Colonic mucosa (tissue), 4 donors: ENCODE measurements around the gene LPCAT2. TPM values are rescaled to one million over a fixed set of nuclear protein-coding genes. Genes with fewer than 3 reads are reported as not detected.

Experiments
- DNase-seq: peaks from one replicate; pipeline ENCODE4 v3.0.0-alpha.2; 2020
- H3K27ac ChIP-seq: fragments of 200-600 bp; one replicate; pipeline ENCODE4 v1.8.0; 2021
- H3K27me3 ChIP-seq: fragments of 200-600 bp; one replicate; pipeline ENCODE4 v1.8.0; 2021
- H3K36me3 ChIP-seq: fragments of 200-600 bp; one replicate; pipeline ENCODE4 v1.8.0; 2021
- H3K4me1 ChIP-seq: fragments of 200-600 bp; one replicate; pipeline ENCODE4 v1.8.0; 2021; ENCODE audit warnings: mild to moderate bottlenecking
- H3K4me3 ChIP-seq: fragments of 200-600 bp; one replicate; pipeline ENCODE4 v1.8.0; 2021
- H3K9ac ChIP-seq, 2 donors: one replicate each; pipeline ENCODE4 v1.7.0; 2013; ENCODE audit warnings: control low read depth in 2 of 2, low read depth in 2 of 2, low read length in 2 of 2
- H3K9me3 ChIP-seq: fragments of 200-600 bp; one replicate; pipeline ENCODE4 v1.8.0; 2021
- intact Hi-C: fragments of 100-400 bp; cut with DNase I; formaldehyde crosslinking; loops from one replicate; pipeline ENCODE4 v1.14.1; 2022
- total RNA-seq, 2 donors: library from RNA; stranded (reverse); fragmentation: NEBNext Ultra II Directional in 1 of 2; extraction: Animal tissue kit (Norgen Biotek cat#: 25700) in 1 of 2; gene quantifications; one replicate each; pipeline ENCODE4 v1.2.1, GENCODE V29; 2021
- TF ChIP-seq, protein P1 (sequence below): fragments of 200-600 bp; IDR thresholded peaks from one replicate; pipeline ENCODE4 v1.8.0; 2022; ENCODE audit warnings: antibody characterized with exemption, mild to moderate bottlenecking
- donor health status: healthy.
- donor health status: DM: no; HTN: no; CAD: no.
- donor health status: DM: no; HTN: no; CAD: no.

Gene LPCAT2
- total RNA-seq, 2 donors from 2014 or later: 22.6 to 30.5 TPM

DNA sequence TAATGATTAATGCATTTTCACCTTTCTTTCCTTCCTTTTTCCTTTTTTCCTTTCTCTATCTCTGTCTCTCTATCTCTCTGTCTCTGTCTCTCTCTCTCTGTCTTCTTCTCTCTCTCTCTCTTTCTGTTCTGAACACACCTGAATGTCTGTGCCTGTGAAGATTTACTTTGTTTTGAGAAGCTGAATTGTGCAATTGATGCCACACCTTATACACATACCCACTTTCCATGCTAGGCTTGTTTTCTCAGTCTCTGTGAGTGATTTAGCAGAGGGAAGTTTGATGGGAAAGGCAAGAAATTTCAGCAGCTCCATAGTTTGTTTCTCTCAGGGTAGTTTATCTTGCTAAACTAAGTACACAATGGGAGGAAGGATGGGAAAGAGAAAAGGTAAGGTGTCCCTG, 48.3 kb downstream of the LPCAT2 start:
- H3K9ac ChIP-seq: no peak overlapping the region
- no peaks in the 10 kb centered on the region for H3K36me3 ChIP-seq
- H3K27ac ChIP-seq: no peak overlapping the region
- H3K4me3 ChIP-seq: no peak overlapping the region
- DNase-seq: no peak
- intact Hi-C loops: no loop called here
- no peaks in the 10 kb centered on the region for H3K4me1 ChIP-seq
- no peaks in the 10 kb centered on the region for H3K27me3 ChIP-seq
- H3K9me3 ChIP-seq: no peaks in the 10 kb centered on the region
- TF ChIP-seq, protein P1, sequence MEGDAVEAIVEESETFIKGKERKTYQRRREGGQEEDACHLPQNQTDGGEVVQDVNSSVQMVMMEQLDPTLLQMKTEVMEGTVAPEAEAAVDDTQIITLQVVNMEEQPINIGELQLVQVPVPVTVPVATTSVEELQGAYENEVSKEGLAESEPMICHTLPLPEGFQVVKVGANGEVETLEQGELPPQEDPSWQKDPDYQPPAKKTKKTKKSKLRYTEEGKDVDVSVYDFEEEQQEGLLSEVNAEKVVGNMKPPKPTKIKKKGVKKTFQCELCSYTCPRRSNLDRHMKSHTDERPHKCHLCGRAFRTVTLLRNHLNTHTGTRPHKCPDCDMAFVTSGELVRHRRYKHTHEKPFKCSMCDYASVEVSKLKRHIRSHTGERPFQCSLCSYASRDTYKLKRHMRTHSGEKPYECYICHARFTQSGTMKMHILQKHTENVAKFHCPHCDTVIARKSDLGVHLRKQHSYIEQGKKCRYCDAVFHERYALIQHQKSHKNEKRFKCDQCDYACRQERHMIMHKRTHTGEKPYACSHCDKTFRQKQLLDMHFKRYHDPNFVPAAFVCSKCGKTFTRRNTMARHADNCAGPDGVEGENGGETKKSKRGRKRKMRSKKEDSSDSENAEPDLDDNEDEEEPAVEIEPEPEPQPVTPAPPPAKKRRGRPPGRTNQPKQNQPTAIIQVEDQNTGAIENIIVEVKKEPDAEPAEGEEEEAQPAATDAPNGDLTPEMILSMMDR: no peak

DNA sequence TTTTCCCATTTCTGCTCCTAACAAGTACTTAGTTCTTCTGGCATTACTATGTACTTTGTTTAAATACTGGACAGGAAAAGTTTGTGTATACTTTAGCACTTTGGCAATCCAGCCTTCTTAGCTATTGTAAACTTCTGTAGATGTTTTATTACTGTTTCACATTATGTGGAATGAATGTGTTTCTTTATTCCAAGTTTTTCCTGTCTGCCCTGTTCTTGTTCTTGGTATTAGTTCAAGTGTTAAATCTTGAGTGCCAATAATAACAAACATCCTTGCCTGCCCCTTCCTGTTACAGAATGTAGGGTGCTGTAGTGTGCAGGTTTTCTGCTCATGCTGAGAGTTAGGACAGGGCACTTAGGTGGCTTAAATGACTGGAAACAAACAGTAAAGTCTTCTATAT, 50.4 kb downstream of the LPCAT2 start:
- Histone ChIP-seq H3K4me3 (no peak overlapping the region), H3K4me1 (no peaks in the 10 kb centered on the region), H3K27me3 (no peaks in the 10 kb centered on the region), H3K9me3 (no peaks in the 10 kb centered on the region), H3K36me3 (no peaks in the 10 kb centered on the region), H3K27ac (no peak overlapping the region), H3K9ac (no peak overlapping the region)
- TF ChIP-seq, protein P1: no peak
- DNase-seq: no peak
- intact Hi-C loops: no loop called here

DNA sequence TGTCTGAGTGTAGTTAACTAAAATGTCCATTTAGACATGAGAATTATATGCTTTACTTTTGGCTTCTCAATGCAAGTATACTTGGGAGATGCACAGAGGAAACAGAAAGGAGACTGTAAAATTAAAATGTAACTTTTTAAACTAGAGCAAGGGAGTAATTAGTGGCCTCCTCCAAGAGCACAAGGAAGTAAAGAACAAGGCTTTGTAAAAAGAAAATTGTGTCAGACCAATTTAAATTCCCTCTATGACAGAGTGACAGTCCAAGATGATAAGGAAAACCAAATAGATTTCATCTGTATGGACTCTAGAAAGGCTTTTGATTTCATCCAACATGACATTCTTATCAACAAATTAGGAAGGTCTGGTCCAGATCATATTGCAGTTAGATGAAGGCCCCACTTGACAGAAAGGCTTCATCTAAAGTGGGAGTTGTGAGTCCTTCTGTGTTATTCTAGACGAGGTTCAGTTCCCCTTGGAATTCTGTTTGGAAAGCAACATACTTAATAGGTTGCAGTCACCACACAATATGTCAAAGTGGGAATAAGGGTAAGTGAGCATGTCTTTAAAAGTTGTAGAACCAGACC, 51.2 kb downstream of the LPCAT2 start:
- Histone ChIP-seq H3K36me3 (no peaks in the 10 kb centered on the region), H3K4me1 (no peaks in the 10 kb centered on the region), H3K9ac (no peak overlapping the region), H3K9me3 (no peaks in the 10 kb centered on the region), H3K4me3 (no peak overlapping the region), H3K27me3 (no peaks in the 10 kb centered on the region), H3K27ac (no peak overlapping the region)
- TF ChIP-seq, protein P1: no peak
- intact Hi-C loops: no loop called here
- no peak for DNase-seq

DNA sequence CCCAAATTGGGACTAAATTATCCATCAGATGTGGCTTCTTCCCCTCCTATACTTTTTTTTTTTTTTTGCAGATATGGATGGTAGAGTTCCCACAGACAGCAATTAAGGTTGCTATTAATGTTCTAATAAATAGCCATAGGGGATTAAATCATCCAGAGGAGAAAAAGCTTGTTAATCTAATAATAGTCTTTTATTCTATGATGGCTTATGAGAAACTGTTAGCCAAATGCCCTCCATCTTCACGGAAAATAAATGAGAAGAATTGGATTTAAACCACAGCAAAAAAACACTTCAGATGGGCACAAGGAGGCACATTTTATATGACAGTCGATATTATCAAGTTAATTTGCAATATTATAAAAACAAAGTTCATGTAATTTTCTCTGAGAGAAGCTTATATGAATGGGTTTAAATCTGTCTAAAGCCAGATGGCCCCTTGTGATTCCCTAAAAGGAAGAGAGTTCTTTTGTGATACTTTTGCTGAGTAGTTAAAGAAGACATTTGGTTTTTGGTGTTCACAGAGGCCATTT, 52.5 kb downstream of the LPCAT2 start:
- TF ChIP-seq, protein P1: no peak
- intact Hi-C loops: no loop called here

DNA sequence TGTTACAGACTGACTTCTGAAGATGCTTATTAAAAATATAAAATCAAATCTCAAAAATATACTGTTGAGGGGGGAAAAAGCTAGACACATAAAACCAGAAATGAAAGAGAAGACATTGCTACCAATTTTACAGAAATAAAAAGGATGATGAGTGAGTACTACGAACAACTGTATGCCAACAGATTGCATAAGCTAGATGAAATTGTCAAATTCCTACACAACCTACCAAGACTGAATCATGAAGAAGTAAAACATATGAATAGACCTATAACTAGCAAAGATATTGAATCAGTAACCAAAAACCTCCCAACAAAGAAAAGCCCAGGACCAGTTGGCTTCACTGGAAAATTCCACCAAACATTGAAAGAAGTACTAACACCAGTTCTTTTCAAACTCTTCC, 54.1 kb downstream of the LPCAT2 start:
- H3K36me3 ChIP-seq: no peaks in the 10 kb centered on the region
- H3K27ac ChIP-seq: no peak overlapping the region
- intact Hi-C loops: no loop called here
- TF ChIP-seq, protein P1: no peak
- H3K9me3 ChIP-seq: no peaks in the 10 kb centered on the region
- H3K4me3 ChIP-seq: no peak overlapping the region
- H3K4me1 ChIP-seq: no peaks in the 10 kb centered on the region
- H3K9ac ChIP-seq: no peak overlapping the region
- DNase-seq: no peak
- no peaks in the 10 kb centered on the region for H3K27me3 ChIP-seq

More for the DNA sequence above, 52.5 kb downstream of the LPCAT2 start:
- H3K27me3 ChIP-seq: no peaks in the 10 kb centered on the region
- H3K36me3 ChIP-seq: no peaks in the 10 kb centered on the region
- H3K27ac ChIP-seq: no peak overlapping the region
- no peaks in the 10 kb centered on the region for H3K9me3 ChIP-seq
- DNase-seq: no peak
- no peak overlapping the region for H3K4me3 ChIP-seq
- no peak overlapping the region for H3K9ac ChIP-seq
- no peaks in the 10 kb centered on the region for H3K4me1 ChIP-seq
